Measurements from ENCODE around the gene GNG12. TPM values are rescaled to one million over a fixed set of nuclear protein-coding genes. Genes with fewer than 3 reads are reported as not detected.

Gene GNG12
- total RNA-seq, 5 donors from 2014 or later (not counting 1 experiment from before 2014, with no cell fraction given), result 0.26 to 0.44 (median 0.35) TPM; not detected in 2

- POLR2A ChIA-PET, result interaction anchor here in 1 of 2 donors (0.6 kb wide), 1 partner anchor 22 kb away, joined by 3 read pairs; no protein-coding TSS in a partner anchor
- no peaks in the 10 kb centered on the region for H3K9me3 Mint-ChIP-seq
- no peak overlapping the region for H3K4me3 Mint-ChIP-seq
- CTCF ChIA-PET, result no interaction called here
- no peaks in the 10 kb centered on the region for H3K36me3 ChIP-seq (ENCODE audit: control insufficient read depth in 2 of 2, extremely low read depth in 1 of 2, insufficient read depth in 1 of 2, low read length in 1 of 2)
- H3K4me1 ChIP-seq (ENCODE audit: control insufficient read depth in 1 of 2, extremely low read depth in 1 of 2, insufficient read depth in 2 of 2, low read length in 2 of 2), result no peaks in the 10 kb centered on the region
- no peaks in the 10 kb centered on the region for H3K36me3 Mint-ChIP-seq
- H3K27me3 Mint-ChIP-seq, result peaks cover 6 to 15% of the 10 kb centered on the region in 2 donors
- no peak for ATAC-seq (replicated peaks in 1 of 4)
- no peak overlapping the region for H3K27ac Mint-ChIP-seq
- H3K4me1 Mint-ChIP-seq, result no peaks in the 10 kb centered on the region
- H3K27ac ChIP-seq (ENCODE audit: low read length), result no peak overlapping the region
- H3K9me3 ChIP-seq, result no peaks in the 10 kb centered on the region
- 72% methylated on average over 10 of the region's 17 CpGs for WGBS (ENCODE audit: insufficient coverage)
- no peak overlapping the region for H3K4me3 ChIP-seq (ENCODE audit: control insufficient read depth in 1 of 2, extremely low read depth in 1 of 2, low read length in 1 of 2)
- no peak for DNase-seq
- H3K27me3 ChIP-seq (replicated peaks in 1 of 2; ENCODE audit: control insufficient read depth in 2 of 2, extremely low read depth in 1 of 2, insufficient read depth in 2 of 2, low read length in 1 of 2), result peaks cover 0 to 11% of the 10 kb centered on the region in 2 experiments
Observed at GRCh38 chr1:67815303-67816094, 17.8 kb downstream of the GNG12 start.

DNA sequence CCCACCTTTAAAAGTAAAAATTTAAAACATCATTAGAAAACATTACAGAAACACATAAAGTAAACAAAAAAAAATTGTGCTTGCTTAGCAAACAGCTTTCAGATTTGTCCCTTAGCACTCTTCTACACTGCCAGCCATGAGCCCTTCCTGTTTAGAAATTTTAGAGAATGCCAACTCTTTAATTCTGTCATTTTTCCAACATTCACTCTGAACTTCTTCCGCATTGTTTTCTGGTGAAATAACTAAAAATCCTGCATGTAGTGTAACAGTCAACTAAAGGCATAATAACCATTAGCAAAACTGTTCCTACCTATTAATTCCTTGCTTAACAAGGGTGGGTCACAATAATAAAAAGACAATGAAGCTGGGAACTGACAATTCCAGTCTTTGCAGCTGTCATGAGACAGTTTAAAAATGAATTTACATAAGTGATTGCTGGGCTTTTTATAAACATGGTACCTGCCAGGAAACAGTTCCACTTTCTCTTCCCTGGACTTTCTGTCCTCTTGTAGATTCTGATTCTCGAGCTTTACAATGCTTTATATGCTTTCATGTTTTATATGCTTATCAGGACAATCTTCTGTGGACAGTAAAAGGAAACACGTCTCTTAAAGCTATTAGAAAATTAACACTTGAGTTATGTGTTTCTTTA, 19.0 kb downstream of the GNG12 start:
- no peak for DNase-seq
- Mint-ChIP-seq H3K9me3 (no peaks in the 10 kb centered on the region), H3K4me1 (no peaks in the 10 kb centered on the region), H3K27ac (no peak overlapping the region), H3K27me3 (peaks cover 6 to 10% of the 10 kb centered on the region in 2 donors), H3K4me3 (no peak overlapping the region), H3K36me3 (no peaks in the 10 kb centered on the region)
- no CpG with 5 or more reads among the region's 3 CpGs for WGBS (ENCODE audit: insufficient coverage)
- no peak overlapping the region for H3K4me3 ChIP-seq (ENCODE audit: control insufficient read depth in 1 of 2, extremely low read depth in 1 of 2, low read length in 1 of 2)
- H3K9me3 ChIP-seq, result no peaks in the 10 kb centered on the region
- H3K27me3 ChIP-seq (replicated peaks in 1 of 2; ENCODE audit: control insufficient read depth in 2 of 2, extremely low read depth in 1 of 2, insufficient read depth in 2 of 2, low read length in 1 of 2), result peaks cover 0 to 11% of the 10 kb centered on the region in 2 experiments
- H3K36me3 ChIP-seq (ENCODE audit: control insufficient read depth in 2 of 2, extremely low read depth in 1 of 2, insufficient read depth in 1 of 2, low read length in 1 of 2), result no peaks in the 10 kb centered on the region
- ChIA-PET CTCF (no interaction called here), POLR2A (no interaction called here)
- no peaks in the 10 kb centered on the region for H3K4me1 ChIP-seq (ENCODE audit: control insufficient read depth in 1 of 2, extremely low read depth in 1 of 2, insufficient read depth in 2 of 2, low read length in 2 of 2)
- ATAC-seq (replicated peaks in 1 of 4), result no peak
- H3K27ac ChIP-seq (ENCODE audit: low read length), result no peak overlapping the region

GRCh38 chr1:67812226-67812625, 21.0 kb downstream of the GNG12 start:
- ATAC-seq (replicated peaks in 1 of 4) (no peak), DNase-seq (no peak)
- Histone ChIP-seq H3K36me3 (ENCODE audit: control insufficient read depth in 2 of 2, extremely low read depth in 1 of 2, insufficient read depth in 1 of 2, low read length in 1 of 2) (no peaks in the 10 kb centered on the region), H3K4me3 (ENCODE audit: control insufficient read depth in 1 of 2, extremely low read depth in 1 of 2, low read length in 1 of 2) (no peak overlapping the region), H3K9me3 (no peaks in the 10 kb centered on the region), H3K4me1 (ENCODE audit: control insufficient read depth in 1 of 2, extremely low read depth in 1 of 2, insufficient read depth in 2 of 2, low read length in 2 of 2) (no peaks in the 10 kb centered on the region), H3K27me3 (replicated peaks in 1 of 2; ENCODE audit: control insufficient read depth in 2 of 2, extremely low read depth in 1 of 2, insufficient read depth in 2 of 2, low read length in 1 of 2) (peaks cover 0 to 11% of the 10 kb centered on the region in 2 experiments), H3K27ac (ENCODE audit: low read length) (no peak overlapping the region)
- no CpG with 5 or more reads among the region's 2 CpGs for WGBS (ENCODE audit: insufficient coverage)
- ChIA-PET POLR2A (no interaction called here), CTCF (interaction anchor here (0.7 to 0.9 kb wide), 2 partner anchors 47 to 130 kb away, joined by 3 to 4 read pairs; no protein-coding TSS in a partner anchor)
- H3K27ac Mint-ChIP-seq, result no peak overlapping the region
- H3K4me3 Mint-ChIP-seq, result no peak overlapping the region
- no peaks in the 10 kb centered on the region for H3K36me3 Mint-ChIP-seq
- H3K4me1 Mint-ChIP-seq, result no peaks in the 10 kb centered on the region
- no peaks in the 10 kb centered on the region for H3K9me3 Mint-ChIP-seq
- H3K27me3 Mint-ChIP-seq, result peaks cover 2 to 9% of the 10 kb centered on the region in 2 donors

GRCh38 chr1:67811781-67812180, 21.5 kb downstream of the GNG12 start:
- Mint-ChIP-seq H3K9me3 (no peaks in the 10 kb centered on the region), H3K4me3 (no peak overlapping the region), H3K36me3 (no peaks in the 10 kb centered on the region), H3K27ac (no peak overlapping the region), H3K27me3 (peaks cover 0 to 9% of the 10 kb centered on the region in 2 donors), H3K4me1 (no peaks in the 10 kb centered on the region)
- DNase-seq (no peak), ATAC-seq (replicated peaks in 1 of 4) (no peak)
- Histone ChIP-seq H3K9me3 (no peaks in the 10 kb centered on the region), H3K4me3 (ENCODE audit: control insufficient read depth in 1 of 2, extremely low read depth in 1 of 2, low read length in 1 of 2) (no peak overlapping the region), H3K4me1 (ENCODE audit: control insufficient read depth in 1 of 2, extremely low read depth in 1 of 2, insufficient read depth in 2 of 2, low read length in 2 of 2) (no peaks in the 10 kb centered on the region), H3K27me3 (replicated peaks in 1 of 2; ENCODE audit: control insufficient read depth in 2 of 2, extremely low read depth in 1 of 2, insufficient read depth in 2 of 2, low read length in 1 of 2) (peaks cover 0 to 11% of the 10 kb centered on the region in 2 experiments), H3K27ac (ENCODE audit: low read length) (no peak overlapping the region), H3K36me3 (ENCODE audit: control insufficient read depth in 2 of 2, extremely low read depth in 1 of 2, insufficient read depth in 1 of 2, low read length in 1 of 2) (no peaks in the 10 kb centered on the region)
- ChIA-PET CTCF (interaction anchor here (0.7 to 0.9 kb wide), 2 partner anchors 46 to 130 kb away, joined by 3 to 4 read pairs; no protein-coding TSS in a partner anchor), POLR2A (no interaction called here)
- 57% methylated on average over 1 of the region's 1 CpG for WGBS (ENCODE audit: insufficient coverage)

- H3K4me1 Mint-ChIP-seq, result no peaks in the 10 kb centered on the region
Observed at GRCh38 chr1:67809887-67810286, 23.4 kb downstream of the GNG12 start.

GRCh38 chr1:67807282-67807681, 26.0 kb downstream of the GNG12 start:
- Mint-ChIP-seq H3K36me3 (no peaks in the 10 kb centered on the region), H3K9me3 (no peaks in the 10 kb centered on the region), H3K4me3 (no peak overlapping the region), H3K27ac (no peak overlapping the region), H3K4me1 (no peaks in the 10 kb centered on the region), H3K27me3 (peaks cover 24 to 27% of the 10 kb centered on the region in 2 donors)
- H3K27ac ChIP-seq (ENCODE audit: low read length), result no peak overlapping the region
- H3K4me1 ChIP-seq (ENCODE audit: control insufficient read depth in 1 of 2, extremely low read depth in 1 of 2, insufficient read depth in 2 of 2, low read length in 2 of 2), result no peaks in the 10 kb centered on the region
- H3K27me3 ChIP-seq (replicated peaks in 1 of 2; ENCODE audit: control insufficient read depth in 2 of 2, extremely low read depth in 1 of 2, insufficient read depth in 2 of 2, low read length in 1 of 2), result peaks cover 3 to 4% of the 10 kb centered on the region in 2 experiments
- no peak for ATAC-seq (replicated peaks in 1 of 4)
- H3K36me3 ChIP-seq (ENCODE audit: control insufficient read depth in 2 of 2, extremely low read depth in 1 of 2, insufficient read depth in 1 of 2, low read length in 1 of 2), result no peaks in the 10 kb centered on the region
- no peak for DNase-seq
- ChIA-PET CTCF (interaction anchor here in 1 of 2 donors (0.6 kb wide), 1 partner anchor 15 kb away, joined by 3 read pairs; no protein-coding TSS in a partner anchor), POLR2A (no interaction called here)
- H3K4me3 ChIP-seq (ENCODE audit: control insufficient read depth in 1 of 2, extremely low read depth in 1 of 2, low read length in 1 of 2), result no peak overlapping the region
- H3K9me3 ChIP-seq, result no peaks in the 10 kb centered on the region

More at GRCh38 chr1:67809887-67810286, 23.4 kb downstream of the GNG12 start:
- H3K9me3 ChIP-seq, result no peaks in the 10 kb centered on the region
- H3K27me3 ChIP-seq (replicated peaks in 1 of 2; ENCODE audit: control insufficient read depth in 2 of 2, extremely low read depth in 1 of 2, insufficient read depth in 2 of 2, low read length in 1 of 2), result peaks cover 0 to 2% of the 10 kb centered on the region in 2 experiments
- POLR2A ChIA-PET, result interaction anchor here in 1 of 2 donors (0.6 kb wide), 1 partner anchor 7 kb away, joined by 4 read pairs; no protein-coding TSS in a partner anchor
- Mint-ChIP-seq H3K36me3 (no peaks in the 10 kb centered on the region), H3K4me3 (no peak overlapping the region), H3K27me3 (peaks cover 8 to 9% of the 10 kb centered on the region in 2 donors), H3K9me3 (no peaks in the 10 kb centered on the region), H3K27ac (no peak overlapping the region)
- ATAC-seq (replicated peaks in 1 of 4) (no peak), DNase-seq (no peak)
- WGBS (ENCODE audit: insufficient coverage), result no CpG with 5 or more reads among the region's 4 CpGs
- H3K27ac ChIP-seq (ENCODE audit: low read length), result no peak overlapping the region
- no peaks in the 10 kb centered on the region for H3K36me3 ChIP-seq (ENCODE audit: control insufficient read depth in 2 of 2, extremely low read depth in 1 of 2, insufficient read depth in 1 of 2, low read length in 1 of 2)
- no peaks in the 10 kb centered on the region for H3K4me1 ChIP-seq (ENCODE audit: control insufficient read depth in 1 of 2, extremely low read depth in 1 of 2, insufficient read depth in 2 of 2, low read length in 2 of 2)
- H3K4me3 ChIP-seq (ENCODE audit: control insufficient read depth in 1 of 2, extremely low read depth in 1 of 2, low read length in 1 of 2), result no peak overlapping the region
- CTCF ChIA-PET, result interaction anchor here in 1 of 2 donors (0.6 kb wide), 1 partner anchor 252 kb away, joined by 3 read pairs; no protein-coding TSS in a partner anchor
